HCT116 (cell line): ENCODE measurements around the gene SRGAP2B.
"Not testable (repeated sequence)": the region's sequence is repeated elsewhere in the genome, so short reads cannot be mapped to it uniquely, and the experiment has no call there.

Experiments
- CEBPB ChIP-seq: IDR thresholded peaks from 2 replicates; pipeline ENCODE4 v1.6.1; 2012; ENCODE audit warnings: low read depth
- EGR1 ChIP-seq: IDR thresholded peaks from 2 replicates; pipeline ENCODE4 v1.6.1; 2012; ENCODE audit warnings: low read depth
- ELF1 ChIP-seq: IDR thresholded peaks from 2 replicates; pipeline ENCODE4 v1.6.1; 2012; ENCODE audit warnings: low read depth, borderline replicate concordance
- EZH2 ChIP-seq: fragments of 200-600 bp; sonication (generic); IDR thresholded peaks from 2 replicates; pipeline ENCODE4 v1.6.1; 2017; ENCODE audit warnings: antibody characterized with exemption, mixed run types
- EZH2phosphoT487 ChIP-seq: fragments of 200-600 bp; IDR thresholded peaks from 2 replicates; pipeline ENCODE4 v1.6.1; 2018; ENCODE audit warnings: antibody characterized with exemption, borderline replicate concordance
- JUND ChIP-seq: IDR thresholded peaks from 2 replicates; pipeline ENCODE4 v1.6.1; 2012
- POLR2A ChIP-seq: IDR thresholded peaks from 2 replicates; pipeline ENCODE4 v1.7.0; 2011; ENCODE audit warnings: borderline replicate concordance; ENCODE audit not compliant: insufficient read depth, insufficient read length; ENCODE audit errors: extremely low read depth
- POLR2AphosphoS5 ChIP-seq: IDR thresholded peaks from 2 replicates; pipeline ENCODE4 v1.6.1; 2011; ENCODE audit warnings: mild to moderate bottlenecking, low read depth, low read length, moderate library complexity
- TCF7L2 ChIP-seq: IDR thresholded peaks from 2 replicates; pipeline ENCODE4 v1.7.0; 2011; ENCODE audit warnings: borderline replicate concordance, inconsistent platforms; ENCODE audit not compliant: insufficient read depth, insufficient read length; ENCODE audit errors: extremely low read depth
- ZFX ChIP-seq: fragments of 450-650 bp; IDR thresholded peaks from 2 replicates; pipeline ENCODE4 v1.6.1; 2017
- TF ChIP-seq, protein P1 (sequence below): IDR thresholded peaks from 2 replicates; pipeline ENCODE4 v1.6.1; 2012; ENCODE audit warnings: low read depth
- TF ChIP-seq, protein P2 (sequence below), 3 experiments: fragments of 200-600 bp in 1 of 3; sonication (generic) in 1 of 3; IDR thresholded peaks in 2 of 3; conservative IDR thresholded peaks in 1 of 3; 2 replicates each; pipeline ENCODE4 v1.5.1; 2012 to 2017; ENCODE audit warnings: low read depth in 2 of 3, low read length in 2 of 3, antibody characterized with exemption in 1 of 3, borderline replicate concordance in 1 of 3, control low read depth in 1 of 3, mild to moderate bottlenecking in 1 of 3, mixed read lengths in 1 of 3, mixed run types in 1 of 3, moderate library complexity in 1 of 3; ENCODE audit not compliant: insufficient read depth in 1 of 3

DNA sequence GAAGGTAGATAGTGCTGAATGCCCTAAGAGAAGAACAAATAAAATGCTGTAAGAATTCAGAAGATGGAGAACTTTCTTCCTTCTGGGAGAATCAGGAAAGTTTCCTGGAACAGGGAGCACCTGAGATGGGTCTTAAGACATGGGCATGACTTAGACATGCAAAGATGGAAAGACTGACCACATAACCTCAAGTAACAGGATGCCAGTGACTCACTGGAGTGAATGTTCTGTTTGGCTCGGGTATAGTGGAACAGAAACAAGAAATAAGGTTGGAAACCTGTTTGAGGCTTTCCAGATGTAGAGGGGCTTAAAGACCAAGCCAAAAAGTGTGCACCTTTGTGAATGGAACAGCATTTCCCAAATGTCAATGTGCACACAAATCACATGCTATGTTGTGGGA lies 102.2 kb downstream of the SRGAP2B start:
- TF ChIP-seq, protein P1, sequence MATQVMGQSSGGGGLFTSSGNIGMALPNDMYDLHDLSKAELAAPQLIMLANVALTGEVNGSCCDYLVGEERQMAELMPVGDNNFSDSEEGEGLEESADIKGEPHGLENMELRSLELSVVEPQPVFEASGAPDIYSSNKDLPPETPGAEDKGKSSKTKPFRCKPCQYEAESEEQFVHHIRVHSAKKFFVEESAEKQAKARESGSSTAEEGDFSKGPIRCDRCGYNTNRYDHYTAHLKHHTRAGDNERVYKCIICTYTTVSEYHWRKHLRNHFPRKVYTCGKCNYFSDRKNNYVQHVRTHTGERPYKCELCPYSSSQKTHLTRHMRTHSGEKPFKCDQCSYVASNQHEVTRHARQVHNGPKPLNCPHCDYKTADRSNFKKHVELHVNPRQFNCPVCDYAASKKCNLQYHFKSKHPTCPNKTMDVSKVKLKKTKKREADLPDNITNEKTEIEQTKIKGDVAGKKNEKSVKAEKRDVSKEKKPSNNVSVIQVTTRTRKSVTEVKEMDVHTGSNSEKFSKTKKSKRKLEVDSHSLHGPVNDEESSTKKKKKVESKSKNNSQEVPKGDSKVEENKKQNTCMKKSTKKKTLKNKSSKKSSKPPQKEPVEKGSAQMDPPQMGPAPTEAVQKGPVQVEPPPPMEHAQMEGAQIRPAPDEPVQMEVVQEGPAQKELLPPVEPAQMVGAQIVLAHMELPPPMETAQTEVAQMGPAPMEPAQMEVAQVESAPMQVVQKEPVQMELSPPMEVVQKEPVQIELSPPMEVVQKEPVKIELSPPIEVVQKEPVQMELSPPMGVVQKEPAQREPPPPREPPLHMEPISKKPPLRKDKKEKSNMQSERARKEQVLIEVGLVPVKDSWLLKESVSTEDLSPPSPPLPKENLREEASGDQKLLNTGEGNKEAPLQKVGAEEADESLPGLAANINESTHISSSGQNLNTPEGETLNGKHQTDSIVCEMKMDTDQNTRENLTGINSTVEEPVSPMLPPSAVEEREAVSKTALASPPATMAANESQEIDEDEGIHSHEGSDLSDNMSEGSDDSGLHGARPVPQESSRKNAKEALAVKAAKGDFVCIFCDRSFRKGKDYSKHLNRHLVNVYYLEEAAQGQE = not testable (repeated sequence)
- TF ChIP-seq, protein P2, sequence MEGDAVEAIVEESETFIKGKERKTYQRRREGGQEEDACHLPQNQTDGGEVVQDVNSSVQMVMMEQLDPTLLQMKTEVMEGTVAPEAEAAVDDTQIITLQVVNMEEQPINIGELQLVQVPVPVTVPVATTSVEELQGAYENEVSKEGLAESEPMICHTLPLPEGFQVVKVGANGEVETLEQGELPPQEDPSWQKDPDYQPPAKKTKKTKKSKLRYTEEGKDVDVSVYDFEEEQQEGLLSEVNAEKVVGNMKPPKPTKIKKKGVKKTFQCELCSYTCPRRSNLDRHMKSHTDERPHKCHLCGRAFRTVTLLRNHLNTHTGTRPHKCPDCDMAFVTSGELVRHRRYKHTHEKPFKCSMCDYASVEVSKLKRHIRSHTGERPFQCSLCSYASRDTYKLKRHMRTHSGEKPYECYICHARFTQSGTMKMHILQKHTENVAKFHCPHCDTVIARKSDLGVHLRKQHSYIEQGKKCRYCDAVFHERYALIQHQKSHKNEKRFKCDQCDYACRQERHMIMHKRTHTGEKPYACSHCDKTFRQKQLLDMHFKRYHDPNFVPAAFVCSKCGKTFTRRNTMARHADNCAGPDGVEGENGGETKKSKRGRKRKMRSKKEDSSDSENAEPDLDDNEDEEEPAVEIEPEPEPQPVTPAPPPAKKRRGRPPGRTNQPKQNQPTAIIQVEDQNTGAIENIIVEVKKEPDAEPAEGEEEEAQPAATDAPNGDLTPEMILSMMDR (IDR thresholded peaks at IDR 0.05 in 2 of 3, conservative IDR thresholded peaks at IDR 0.05 in 1 of 3; ENCODE audit: borderline replicate concordance in 1 of 3, insufficient read depth in 1 of 3, low read depth in 2 of 3, low read length in 2 of 3) = not testable (repeated sequence)
- TF ChIP-seq POLR2AphosphoS5, CEBPB, ZFX, TCF7L2, EZH2, ELF1, JUND, POLR2A, EGR1, EZH2phosphoT487: not testable (repeated sequence)
